ENCODE measurements around the gene SNRPB2.

The SNRPB2 gene

GRCh38 chr20:16748308-16748900, 18.6 kb downstream of the SNRPB2 start, which contains the start of gene OTOR:
Gene OTOR (plus strand): TSS chr20:16748358. CDS start chr20:16748402, 44 bp downstream.
- TF ChIP-seq POLR2AphosphoS5 (IDR thresholded peaks at IDR 0.05; ENCODE audit: low read depth, low read length) (no peak), FOXP2 (optimal IDR thresholded peaks at IDR 0.05; ENCODE audit: borderline replicate concordance, extremely low read depth, extremely low read length, insufficient read depth) (no peak), TAF1 (IDR thresholded peaks at IDR 0.05; ENCODE audit: borderline replicate concordance, insufficient read depth, low read length) (no peak), SIN3A (IDR thresholded peaks at IDR 0.05; ENCODE audit: borderline replicate concordance, insufficient read depth, low read length) (no peak), REST (IDR thresholded peaks at IDR 0.05; ENCODE audit: insufficient read depth in 1 of 2, low read depth in 2 of 2, low read length in 2 of 2) (no peak)

GRCh38 chr20:16749573-16749972, 19.7 kb downstream of the SNRPB2 start:
- TF ChIP-seq REST (IDR thresholded peaks at IDR 0.05; ENCODE audit: insufficient read depth in 1 of 2, low read depth in 2 of 2, low read length in 2 of 2) (no peak), FOXP2 (optimal IDR thresholded peaks at IDR 0.05; ENCODE audit: borderline replicate concordance, extremely low read depth, extremely low read length, insufficient read depth) (no peak), POLR2AphosphoS5 (IDR thresholded peaks at IDR 0.05; ENCODE audit: low read depth, low read length) (no peak), TAF1 (IDR thresholded peaks at IDR 0.05; ENCODE audit: borderline replicate concordance, insufficient read depth, low read length) (no peak), SIN3A (IDR thresholded peaks at IDR 0.05; ENCODE audit: borderline replicate concordance, insufficient read depth, low read length) (no peak)

- TF ChIP-seq FOXP2 (optimal IDR thresholded peaks at IDR 0.05; ENCODE audit: borderline replicate concordance, extremely low read depth, extremely low read length, insufficient read depth) (no peak), POLR2AphosphoS5 (IDR thresholded peaks at IDR 0.05; ENCODE audit: low read depth, low read length) (no peak), REST (IDR thresholded peaks at IDR 0.05; ENCODE audit: insufficient read depth in 1 of 2, low read depth in 2 of 2, low read length in 2 of 2) (no peak), SIN3A (IDR thresholded peaks at IDR 0.05; ENCODE audit: borderline replicate concordance, insufficient read depth, low read length) (no peak), TAF1 (IDR thresholded peaks at IDR 0.05; ENCODE audit: borderline replicate concordance, insufficient read depth, low read length) (no peak)
These were observed 22.3 kb downstream of the SNRPB2 start for GRCh38 chr20:16752082-16752481.

- no peak for TF ChIP-seq REST (IDR thresholded peaks at IDR 0.05; ENCODE audit: insufficient read depth in 1 of 2, low read depth in 2 of 2, low read length in 2 of 2)
- no peak for TF ChIP-seq FOXP2 (optimal IDR thresholded peaks at IDR 0.05; ENCODE audit: borderline replicate concordance, extremely low read depth, extremely low read length, insufficient read depth)
- no peak for TF ChIP-seq POLR2AphosphoS5 (IDR thresholded peaks at IDR 0.05; ENCODE audit: low read depth, low read length)
- no peak for TF ChIP-seq SIN3A (IDR thresholded peaks at IDR 0.05; ENCODE audit: borderline replicate concordance, insufficient read depth, low read length)
- TF ChIP-seq TAF1 (IDR thresholded peaks at IDR 0.05; ENCODE audit: borderline replicate concordance, insufficient read depth, low read length): no peak
These were observed 23.1 kb downstream of the SNRPB2 start for GRCh38 chr20:16752901-16753300.

Data from PFSK-1 (cell line).